Choroid plexus epithelial cell (primary cell): ENCODE data around the gene SKIDA1.

Experiments
- DNase-seq: peaks from one replicate; pipeline ENCODE4 v3.0.0-alpha.2; 2010; ENCODE audit warnings: low read depth
- H3K4me3 ChIP-seq: 2 replicates; pipeline ENCODE4 v1.5.1; 2011; ENCODE audit warnings: low read depth, mild to moderate bottlenecking, control low read depth, low read length, moderate library complexity
- CTCF ChIP-seq: conservative IDR thresholded peaks from 2 replicates; pipeline ENCODE4 v1.5.1; 2011; ENCODE audit warnings: low read depth, mild to moderate bottlenecking, control low read depth, inconsistent platforms, low read length, moderate library complexity

SKIDA1 gene

GRCh38 chr10:21518641-21519396, 6.7 kb downstream of the SKIDA1 start:
- no peak for TF ChIP-seq CTCF
- peak overlapping the region; percentile 61 for H3K4me3 ChIP-seq
- DNase-seq = peak; percentile 49

- no peak for TF ChIP-seq CTCF
- DNase-seq = peak; percentile 65
- peak overlapping the region; percentile 61 for H3K4me3 ChIP-seq
These were observed 7.3 kb downstream of the SKIDA1 start for GRCh38 chr10:21518149-21518640.

GRCh38 chr10:21517134-21518031, 8.1 kb downstream of the SKIDA1 start:
- peak overlapping the region; percentile 61 for H3K4me3 ChIP-seq
- no peak for TF ChIP-seq CTCF
- DNase-seq = peak; percentile 65

GRCh38 chr10:21516242-21517131, 9.0 kb downstream of the SKIDA1 start:
- no peak for TF ChIP-seq CTCF
- peak overlapping the region; percentile 61 for H3K4me3 ChIP-seq
- DNase-seq = peak; percentile 77

- TF ChIP-seq CTCF = no peak
- no peak for DNase-seq
- H3K4me3 ChIP-seq = peak overlapping the region; percentile 61
These were observed 9.9 kb downstream of the SKIDA1 start for GRCh38 chr10:21515361-21516241.
